Peyer's patch (tissue), 4 donors: ENCODE measurements around the gene CELF6. TPM values are rescaled to one million over a fixed set of nuclear protein-coding genes. Genes with fewer than 3 reads are reported as not detected.

Experiments used
- DNase-seq, 3 donors: peaks; one replicate each; pipeline ENCODE4 v3.0.0-alpha.2; 2017 to 2019
- H3K27ac ChIP-seq, 4 donors: fragments of 200-600 bp; sonication (generic); one replicate each; pipeline ENCODE4 v1.5.1; 2016 to 2019
- H3K27me3 ChIP-seq, 2 donors: fragments of 200-600 bp; sonication (generic); one replicate each; pipeline ENCODE4 v1.5.1; 2019
- H3K36me3 ChIP-seq, 3 donors: fragments of 200-600 bp; sonication (generic); one replicate each; pipeline ENCODE4 v1.5.1; 2016 to 2019
- H3K4me1 ChIP-seq, 4 donors: fragments of 200-600 bp; sonication (generic); one replicate each; pipeline ENCODE4 v1.5.1; 2016 to 2019
- H3K4me3 ChIP-seq, 4 donors: fragments of 200-600 bp; sonication (generic); 1 replicate in 3 of 4; 2 replicates in 1 of 4; pipeline ENCODE4 v1.5.1; 2016 to 2019; ENCODE audit warnings: mild to moderate bottlenecking in 1 of 4
- H3K9me3 ChIP-seq, 4 donors: fragments of 200-600 bp; sonication (generic); one replicate each; pipeline ENCODE4 v1.5.1; 2016 to 2019; ENCODE audit warnings: mild to moderate bottlenecking in 1 of 4
- CTCF ChIP-seq, 6 experiments: fragments of 450-650 bp in 4 of 6; fragments of 200-600 bp in 2 of 6; sonication (generic) in 1 of 6; IDR thresholded peaks; one replicate each; pipeline ENCODE4 v1.5.1; 2017 to 2019; ENCODE audit warnings: antibody characterized with exemption in 6 of 6, mild to moderate bottlenecking in 3 of 6, moderate library complexity in 1 of 6
- POLR2A ChIP-seq, 2 donors: fragments of 450-650 bp; IDR thresholded peaks; one replicate each; pipeline ENCODE4 v1.5.1; 2017; ENCODE audit warnings: antibody characterized with exemption in 2 of 2, mild to moderate bottlenecking in 2 of 2, moderate library complexity in 2 of 2
- total RNA-seq, 4 donors: library from RNA; depleted of rRNA; stranded (reverse); fragments of >200 nt; gene quantifications; one replicate each; pipeline ENCODE4 v1.1.0, GENCODE V29; 2016

CELF6 gene
- total RNA-seq, 4 donors from 2014 or later: 1.8 to 3.7 (median 3.6) TPM; not detected in 1

DNA sequence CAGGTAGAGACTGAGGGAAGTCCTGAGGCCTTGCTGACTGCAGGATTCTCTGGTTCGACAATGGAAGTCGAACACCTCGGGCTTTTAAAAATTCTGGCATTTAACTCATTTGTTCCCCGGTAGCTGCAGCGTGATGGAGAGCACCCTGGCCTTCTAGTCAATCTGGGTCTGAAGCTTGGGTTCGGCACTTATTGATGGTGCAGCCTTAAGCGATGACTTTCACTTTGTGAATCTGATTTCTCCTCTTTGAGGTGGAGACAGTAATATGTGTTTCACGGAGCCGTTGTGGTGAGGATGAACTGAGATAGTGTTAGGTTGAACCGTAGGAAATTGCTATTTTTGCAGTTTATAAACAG is 47.0 kb downstream of the CELF6 start:
- DNase-seq: no peak
- Histone ChIP-seq H3K36me3 (peaks cover 0 to 11% (median 0%) of the 10 kb centered on the region in 3 donors), H3K27ac (peak overlapping the region; percentile 60 to 91 (median 86)), H3K27me3 (no peaks in the 10 kb centered on the region), H3K4me3 (peak overlapping the region; percentile 81 to 97 (median 86)), H3K4me1 (peaks cover 0 to 21% (median 9%) of the 10 kb centered on the region in 4 donors), H3K9me3 (no peaks in the 10 kb centered on the region)
- TF ChIP-seq CTCF (IDR thresholded peaks at IDR 0.05) (no peak), POLR2A (IDR thresholded peaks at IDR 0.05) (no peak)

DNA sequence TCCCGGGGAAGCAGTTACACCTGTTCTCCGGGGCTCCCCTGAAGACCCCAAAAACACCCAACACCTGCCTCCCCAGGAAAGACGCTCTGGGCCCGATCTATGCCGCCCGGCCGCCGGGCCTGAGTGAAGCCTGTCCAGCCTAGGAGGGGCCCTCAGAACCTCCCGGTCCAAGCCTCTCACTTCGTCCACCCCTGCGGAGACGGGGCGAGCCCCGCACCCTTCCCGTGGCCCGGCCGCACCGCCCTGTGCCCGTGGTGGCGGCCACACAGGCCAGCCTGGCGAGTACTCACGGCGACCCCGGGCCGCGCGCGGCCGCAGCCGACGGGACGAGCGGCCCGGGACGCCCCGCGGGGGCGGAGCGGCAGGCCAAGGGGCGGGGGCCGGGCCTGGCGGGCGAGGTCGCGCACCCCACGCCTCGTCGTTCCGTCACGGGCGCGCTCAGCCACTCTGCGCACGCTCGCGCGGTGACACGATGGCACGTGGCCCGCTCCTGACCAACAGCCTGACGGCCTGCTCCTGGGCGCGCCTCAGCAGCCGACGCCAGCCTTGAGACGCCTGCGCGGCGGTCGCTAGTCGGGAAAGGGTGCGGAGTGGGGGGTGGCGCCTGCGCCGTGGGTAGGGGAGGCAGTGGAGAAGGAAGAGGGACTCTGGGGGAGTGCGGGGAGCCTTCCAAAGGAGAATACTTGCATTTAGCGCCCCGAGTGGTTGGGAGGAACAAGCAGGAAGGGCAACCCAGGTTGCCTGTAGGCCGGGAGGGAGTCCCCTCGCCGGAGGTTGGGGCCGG is 47.6 kb downstream of the CELF6 start, which contains the start of gene PARP6:
PARP6 (minus strand) TSS at position 342 of the 784 bp plus-strand sequence. CDS start 5,077 bp downstream, outside the sequence.
- H3K4me1 ChIP-seq: peaks cover 0 to 21% (median 9%) of the 10 kb centered on the region in 4 donors
- H3K4me3 ChIP-seq: peak within 1 kb of the TSS; percentile 81 to 97 (median 86)
- peak; percentile 95 to 99 (median 97) for DNase-seq
- H3K9me3 ChIP-seq: no peaks in the 10 kb centered on the region
- no peaks in the 10 kb centered on the region for H3K27me3 ChIP-seq
- TF ChIP-seq POLR2A (IDR thresholded peaks at IDR 0.05): peak; percentile 24 to 80
- peak; percentile 58 to 74 (median 64) for TF ChIP-seq CTCF (IDR thresholded peaks at IDR 0.05)
- peaks cover 0 to 17% (median 0%) of the 10 kb centered on the region in 3 donors for H3K36me3 ChIP-seq
- H3K27ac ChIP-seq: peak within 1 kb of the TSS; percentile 86 to 91 (median 88)

DNA sequence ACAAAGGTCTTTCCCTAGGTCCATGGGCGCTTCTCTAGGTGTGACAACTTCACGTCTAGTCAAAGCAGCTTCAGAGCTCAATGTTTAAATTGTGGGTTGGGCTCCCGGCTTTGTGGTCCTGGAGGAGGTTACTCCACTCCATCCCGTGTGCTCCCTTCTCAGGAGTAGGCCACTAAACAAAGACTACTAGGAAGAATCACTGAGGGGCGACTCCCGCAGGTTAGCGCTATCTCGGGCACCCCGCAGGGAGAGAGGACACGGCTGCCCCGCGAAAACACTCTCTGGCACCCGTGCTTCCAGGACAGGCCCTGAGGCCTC is 48.1 kb downstream of the CELF6 start:
- H3K27me3 ChIP-seq: no peaks in the 10 kb centered on the region
- peak overlapping the region; percentile 81 to 97 (median 86) for H3K4me3 ChIP-seq
- no peaks in the 10 kb centered on the region for H3K9me3 ChIP-seq
- peak overlapping the region; percentile 86 to 91 (median 88) for H3K27ac ChIP-seq
- no peak for DNase-seq
- peaks cover 0 to 21% (median 9%) of the 10 kb centered on the region in 4 donors for H3K4me1 ChIP-seq
- peaks cover 0 to 22% (median 0%) of the 10 kb centered on the region in 3 donors for H3K36me3 ChIP-seq
- TF ChIP-seq CTCF (IDR thresholded peaks at IDR 0.05) (no peak), POLR2A (IDR thresholded peaks at IDR 0.05) (no peak)

DNA sequence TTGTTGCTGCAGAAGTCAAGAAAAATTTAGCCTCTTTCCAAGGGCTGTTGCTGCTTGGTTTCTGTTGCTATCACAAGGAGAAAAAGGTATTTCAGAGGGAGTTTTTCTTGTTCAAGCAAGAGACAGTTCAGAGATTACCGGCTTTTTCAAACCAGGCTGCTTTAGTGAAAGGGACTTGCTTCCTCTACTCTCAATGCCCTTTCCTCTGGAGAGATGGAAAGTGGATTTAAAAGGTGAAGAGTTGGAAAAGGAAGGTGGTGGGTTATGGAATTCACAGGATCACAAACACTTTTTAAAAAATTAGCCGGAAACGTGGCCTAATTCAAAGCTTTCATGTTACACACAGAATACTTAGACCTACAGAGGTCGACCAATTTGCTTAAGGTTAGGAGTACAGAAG is 48.7 kb downstream of the CELF6 start:
- TF ChIP-seq POLR2A (IDR thresholded peaks at IDR 0.05) (no peak), CTCF (IDR thresholded peaks at IDR 0.05) (no peak)
- Histone ChIP-seq H3K27ac (peak overlapping the region in 1 of 4 donors; percentile 91), H3K36me3 (peaks cover 0 to 28% (median 0%) of the 10 kb centered on the region in 3 donors), H3K4me1 (peaks cover 0 to 21% (median 9%) of the 10 kb centered on the region in 4 donors), H3K9me3 (no peaks in the 10 kb centered on the region), H3K4me3 (peak overlapping the region in 1 of 4 donors; percentile 97), H3K27me3 (no peaks in the 10 kb centered on the region)
- DNase-seq: no peak

GRCh38 chr15:72269739-72270138 is 50.2 kb downstream of the CELF6 start:
- H3K36me3 ChIP-seq: peaks cover 0 to 43% (median 0%) of the 10 kb centered on the region in 3 donors
- DNase-seq: no peak
- H3K4me3 ChIP-seq: no peak overlapping the region
- no peak for TF ChIP-seq POLR2A (IDR thresholded peaks at IDR 0.05)
- no peak for TF ChIP-seq CTCF (IDR thresholded peaks at IDR 0.05)
- H3K27ac ChIP-seq: no peak overlapping the region
- H3K4me1 ChIP-seq: peaks cover 0 to 21% (median 9%) of the 10 kb centered on the region in 4 donors
- H3K27me3 ChIP-seq: no peaks in the 10 kb centered on the region
- no peaks in the 10 kb centered on the region for H3K9me3 ChIP-seq
